Stimulated activated CD8-positive, alpha-beta memory T cell treated with anti-CD3 and anti-CD28 coated beads, Interleukin-15, amount 100 ng/mL, for 24 hours (primary cell): ENCODE data around the gene STK32B.

Experiments used
- DNase-seq: peaks from one replicate; pipeline ENCODE4 v3.0.0-alpha.2; 2020; ENCODE audit warnings: low read depth

STK32B gene

GRCh38 chr4:5125321-5125720 lies 74.0 kb downstream of the STK32B start:
- no peak for DNase-seq

- DNase-seq = no peak
Observed at GRCh38 chr4:5126231-5126630, 75.0 kb downstream of the STK32B start.

GRCh38 chr4:5126857-5127256 lies 75.6 kb downstream of the STK32B start:
- no peak for DNase-seq

- DNase-seq = no peak
Observed at GRCh38 chr4:5127556-5127955, 76.3 kb downstream of the STK32B start.

GRCh38 chr4:5128569-5128968 lies 77.3 kb downstream of the STK32B start:
- no peak for DNase-seq

GRCh38 chr4:5133201-5133600 lies 81.9 kb downstream of the STK32B start:
- no peak for DNase-seq

GRCh38 chr4:5133933-5134594 lies 82.8 kb downstream of the STK32B start:
- DNase-seq = no peak

- no peak for DNase-seq
Observed at GRCh38 chr4:5134620-5135019, 83.3 kb downstream of the STK32B start.

- DNase-seq = no peak
Observed at GRCh38 chr4:5137226-5137625, 85.9 kb downstream of the STK32B start.

GRCh38 chr4:5137927-5138326 lies 86.6 kb downstream of the STK32B start:
- no peak for DNase-seq

- DNase-seq = no peak
Observed at GRCh38 chr4:5138389-5138788, 87.1 kb downstream of the STK32B start.

- no peak for DNase-seq
Observed at GRCh38 chr4:5139141-5139540, 87.9 kb downstream of the STK32B start.

- DNase-seq = no peak
Observed at GRCh38 chr4:5141802-5142201, 90.5 kb downstream of the STK32B start.

GRCh38 chr4:5142726-5143125 lies 91.4 kb downstream of the STK32B start:
- no peak for DNase-seq

GRCh38 chr4:5143306-5143861 lies 92.1 kb downstream of the STK32B start:
- DNase-seq = no peak

- no peak for DNase-seq
Observed at GRCh38 chr4:5143940-5144339, 92.7 kb downstream of the STK32B start.

GRCh38 chr4:5144384-5144783 lies 93.1 kb downstream of the STK32B start:
- no peak for DNase-seq

GRCh38 chr4:5146248-5146647 lies 95.0 kb downstream of the STK32B start:
- DNase-seq = no peak

GRCh38 chr4:5152521-5152920 lies 101.2 kb downstream of the STK32B start:
- no peak for DNase-seq

- no peak for DNase-seq
Observed at GRCh38 chr4:5156682-5157081, 105.4 kb downstream of the STK32B start.

GRCh38 chr4:5157791-5158770 lies 106.8 kb downstream of the STK32B start:
- DNase-seq = no peak

GRCh38 chr4:5158825-5159224 lies 107.5 kb downstream of the STK32B start:
- no peak for DNase-seq

GRCh38 chr4:5160668-5161067 lies 109.4 kb downstream of the STK32B start:
- no peak for DNase-seq
